HG02610 (cell line): Measurements from ENCODE around the gene TCF25.

Experiments used
- ATAC-seq: cut with Tn5 transposase; IDR thresholded peaks from one replicate; pipeline ENCODE4 v1.9.1; 2021; ENCODE audit warnings: mild to moderate bottlenecking, moderate library complexity; ENCODE audit not compliant: unreplicated experiment

TCF25 gene

GRCh38 chr16:89843409-89844350 lies 29.7 kb upstream of the TCF25 start:
- no peak for ATAC-seq

GRCh38 chr16:89844739-89845339 lies 28.6 kb upstream of the TCF25 start:
- no peak for ATAC-seq

DNA sequence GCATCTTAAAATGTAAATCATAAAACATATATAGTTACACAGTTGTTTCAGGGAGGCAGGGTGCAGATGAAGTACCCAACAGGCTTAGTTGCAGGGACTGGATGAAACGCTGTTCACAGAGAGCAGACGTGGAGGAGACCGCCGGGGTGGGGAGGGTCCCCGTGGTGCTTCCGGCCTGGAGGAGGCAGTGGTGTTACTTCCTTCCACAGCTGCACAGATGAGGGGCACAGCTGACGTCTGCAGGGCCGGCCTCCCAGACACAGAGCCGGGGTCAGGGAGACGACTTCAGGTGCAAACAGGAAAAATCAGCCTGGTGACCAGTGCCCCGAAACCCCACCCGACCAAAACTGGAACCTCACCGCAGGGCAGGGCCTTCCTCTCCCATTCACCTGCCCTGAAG lies 28.0 kb upstream of the TCF25 start:
- no peak for ATAC-seq

- ATAC-seq: no peak
Measured at GRCh38 chr16:89847051-89847939, 26.1 kb upstream of the TCF25 start.

DNA sequence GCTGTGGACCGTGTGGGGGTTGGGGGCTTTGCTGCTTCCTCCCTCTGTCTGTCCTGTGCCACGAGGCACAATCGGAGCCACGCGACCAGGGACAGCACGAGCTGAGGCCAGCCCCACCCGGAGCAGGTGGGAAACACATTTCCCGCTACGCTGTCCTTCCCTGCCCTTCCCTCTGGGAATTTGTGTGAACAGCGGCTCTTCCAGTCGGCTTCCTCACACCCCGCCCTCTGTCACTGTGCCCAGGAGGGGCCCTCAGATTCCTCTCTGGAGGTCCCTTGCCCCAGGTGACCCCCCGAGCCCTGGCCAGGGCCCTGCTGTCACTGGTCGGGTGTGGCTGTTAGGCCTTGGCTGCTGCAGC lies 25.5 kb upstream of the TCF25 start:
- ATAC-seq: no peak

DNA sequence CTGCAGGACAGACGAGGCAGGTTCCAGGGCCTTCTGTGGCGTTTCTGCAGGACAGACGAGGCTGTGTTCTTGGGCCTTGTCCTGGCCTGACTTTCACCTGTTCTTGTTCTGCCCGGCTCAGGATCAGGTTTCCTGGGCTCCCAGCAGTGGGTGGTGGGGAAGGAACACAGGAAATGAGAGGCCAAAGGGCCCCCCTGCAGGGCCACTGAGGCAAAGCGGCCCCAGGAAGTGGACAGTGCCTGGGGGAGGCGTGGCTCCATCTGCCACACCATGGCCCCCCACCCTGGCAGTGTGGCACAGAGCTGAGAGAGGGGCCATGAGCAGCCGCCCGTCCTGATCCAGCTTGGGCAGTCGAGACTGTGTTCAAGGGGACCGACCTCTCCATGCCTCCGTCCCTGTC lies 24.4 kb upstream of the TCF25 start:
- ATAC-seq: no peak

DNA sequence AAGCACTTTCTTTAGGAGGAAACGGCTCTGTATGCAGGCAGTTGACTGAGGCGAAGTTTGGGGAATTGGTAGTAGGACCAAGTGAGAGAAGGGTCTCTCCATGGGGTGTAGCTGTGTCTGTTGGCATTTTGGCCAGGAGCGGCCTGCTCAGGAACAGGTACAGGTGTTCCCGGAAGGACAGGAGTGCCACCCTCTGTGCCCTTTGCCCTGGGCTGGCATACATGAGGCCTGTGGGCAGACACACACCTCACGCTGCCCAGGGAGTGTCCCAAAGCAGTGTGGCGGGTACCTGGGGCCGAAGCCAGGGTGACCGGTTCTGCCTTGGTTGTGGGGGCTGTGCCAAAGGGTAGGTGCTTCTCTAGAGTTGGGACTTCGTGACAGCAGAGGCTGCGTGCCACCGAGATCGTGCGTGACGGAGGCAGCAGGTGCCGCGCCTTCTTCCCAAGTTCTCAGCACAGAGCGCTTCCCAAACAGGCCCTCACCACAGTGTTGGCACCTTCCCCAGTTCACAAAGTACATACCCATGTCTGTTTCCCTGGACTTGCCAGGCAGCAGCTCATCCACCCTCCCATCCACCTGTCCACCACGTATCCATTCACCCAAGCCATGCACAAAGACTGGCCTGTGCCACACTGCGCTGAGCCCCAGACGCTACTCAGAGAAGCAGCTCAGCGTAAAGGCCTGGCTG lies 19.9 kb upstream of the TCF25 start:
- no peak for ATAC-seq

DNA sequence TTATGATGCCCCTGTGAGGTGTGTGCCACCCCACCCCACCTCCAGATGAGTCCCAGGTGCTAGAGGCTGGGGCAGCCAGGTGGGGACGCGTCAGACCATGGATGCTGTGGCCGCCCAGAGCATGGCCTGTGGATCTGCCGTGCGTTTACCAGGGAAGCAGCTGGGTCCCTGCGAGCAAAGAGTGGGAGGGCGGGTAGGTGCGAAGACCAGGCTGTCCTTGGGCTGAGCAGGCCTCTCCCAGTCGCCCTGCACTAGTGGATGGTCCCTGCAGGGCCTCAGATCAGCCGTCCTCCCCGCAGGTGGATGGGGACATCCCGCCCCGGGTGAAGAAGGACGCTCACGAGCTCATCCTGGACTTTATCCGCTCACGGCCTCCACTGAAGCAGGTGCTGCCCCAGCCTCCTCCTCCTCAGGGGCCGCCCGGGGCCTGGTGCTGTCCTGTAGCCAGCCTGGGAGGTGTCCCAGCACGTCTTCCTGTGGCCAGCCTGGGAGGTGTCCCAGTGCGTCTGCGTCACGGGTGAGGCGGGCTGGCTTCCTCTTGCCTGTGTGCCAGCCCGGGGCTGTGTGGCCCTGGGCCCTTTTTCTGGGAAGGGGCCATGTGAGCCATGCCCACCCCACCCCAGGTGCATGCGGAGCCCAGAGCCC lies 18.0 kb upstream of the TCF25 start:
- ATAC-seq: no peak

DNA sequence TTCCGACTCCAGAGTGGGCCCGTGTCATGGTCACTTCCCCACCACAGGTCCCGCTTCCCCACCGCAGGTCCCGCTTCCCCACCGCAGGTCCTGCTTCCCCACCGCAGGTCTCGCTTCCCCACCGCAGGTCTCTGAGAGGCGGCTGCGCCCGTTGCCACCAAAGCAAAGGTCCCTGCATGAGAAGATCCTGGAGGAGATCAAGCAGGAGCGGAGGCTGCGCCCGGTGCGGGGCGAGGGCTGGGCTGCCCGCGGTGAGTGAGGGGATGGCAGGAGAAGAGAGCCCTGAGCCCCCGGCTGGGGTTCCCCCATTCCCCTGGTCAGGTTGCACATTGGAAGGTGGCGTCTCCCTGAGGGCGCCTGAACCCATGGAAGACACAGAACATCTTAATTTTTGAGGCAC lies 17.4 kb upstream of the TCF25 start:
- no peak for ATAC-seq

DNA sequence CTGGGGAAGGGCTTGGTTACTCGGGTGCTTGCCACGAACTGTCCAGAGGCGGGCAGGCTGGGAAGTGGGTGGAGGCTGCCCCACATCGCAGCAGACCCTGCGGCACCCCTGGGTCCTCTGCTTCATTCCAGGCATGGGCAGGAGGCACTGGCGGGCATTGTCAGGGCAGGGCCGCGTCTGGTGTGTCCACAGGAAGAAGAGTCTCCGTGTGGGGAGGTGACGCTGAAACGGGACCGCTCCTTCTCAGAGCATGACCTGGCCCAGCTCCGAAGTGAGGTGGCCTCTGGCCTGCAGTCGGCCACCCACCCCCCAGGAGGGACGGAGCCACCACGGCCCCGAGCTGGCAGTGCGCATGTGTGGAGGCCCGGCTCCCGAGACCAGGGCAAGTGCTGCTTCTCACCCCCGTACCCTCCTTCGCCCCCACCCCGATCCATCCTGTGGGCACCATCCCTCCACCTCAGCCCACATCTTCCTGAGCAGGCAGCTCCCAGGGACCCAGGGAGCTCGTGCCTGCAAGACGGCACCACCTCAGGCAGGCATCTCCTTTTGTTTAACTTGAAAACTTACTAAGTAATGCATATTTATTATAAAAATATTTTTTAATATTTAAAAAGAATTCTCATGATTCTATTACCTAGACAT lies 14.3 kb upstream of the TCF25 start:
- ATAC-seq: no peak

GRCh38 chr16:89859615-89860007 lies 13.8 kb upstream of the TCF25 start:
- ATAC-seq: no peak

GRCh38 chr16:89860747-89861304 lies 12.6 kb upstream of the TCF25 start:
- no peak for ATAC-seq

DNA sequence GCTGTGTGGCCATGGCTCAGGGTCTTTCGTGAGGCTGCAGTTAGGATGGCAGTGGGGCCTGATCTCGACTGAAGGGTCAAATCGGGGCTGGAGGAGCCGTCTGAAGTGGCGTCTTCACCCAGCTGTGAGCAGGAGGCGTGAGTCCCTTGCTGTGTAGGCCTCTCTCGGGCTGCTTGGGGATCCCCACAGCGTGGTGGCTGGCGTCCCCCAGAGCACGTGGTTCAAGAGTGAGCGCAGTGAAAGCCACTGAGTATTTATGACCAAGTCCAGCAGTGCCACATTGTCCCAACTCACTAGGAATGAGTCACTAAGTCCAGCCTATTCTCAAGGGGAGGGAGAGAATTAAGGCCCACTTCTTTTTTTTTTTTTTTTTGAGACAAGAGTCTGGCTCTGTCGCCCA lies 11.7 kb upstream of the TCF25 start:
- ATAC-seq: no peak

GRCh38 chr16:89862732-89863131 lies 10.7 kb upstream of the TCF25 start:
- ATAC-seq: no peak

DNA sequence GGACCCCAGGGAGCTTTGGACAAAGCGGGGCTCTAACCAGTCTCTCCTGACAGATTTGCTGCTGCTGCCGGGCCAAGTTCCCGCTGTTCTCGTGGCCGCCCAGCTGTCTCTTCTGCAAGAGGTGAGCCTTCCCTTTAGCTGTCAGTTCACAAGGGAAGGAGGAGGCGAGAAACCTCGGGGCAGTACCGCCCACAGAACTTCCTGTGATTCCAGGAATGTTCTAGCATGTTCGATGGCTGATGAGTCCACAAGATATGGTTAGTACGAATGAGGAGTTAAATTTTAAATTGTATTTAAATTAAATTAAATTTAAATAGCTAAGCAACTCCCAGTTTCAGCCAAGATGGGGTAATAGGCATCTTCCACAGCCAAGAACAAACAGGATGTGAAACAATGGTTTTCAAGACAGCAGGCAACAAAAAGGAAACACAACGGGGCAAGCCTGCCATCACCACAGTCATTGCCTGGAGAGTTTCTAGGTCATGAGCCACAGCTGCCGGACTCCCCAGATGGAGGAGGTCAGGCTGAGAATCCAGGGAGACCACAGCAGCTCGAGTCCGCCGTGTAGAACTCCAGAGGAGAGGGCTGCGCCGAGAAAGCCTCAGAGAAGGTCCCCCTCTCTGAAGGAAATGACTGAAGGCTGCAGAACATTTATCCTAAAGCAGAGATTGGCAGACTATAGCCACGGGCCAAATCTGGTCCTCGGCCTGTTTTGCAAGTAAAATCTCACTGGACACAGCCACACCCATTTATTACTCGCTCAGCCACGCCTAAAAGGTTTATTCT lies 9.5 kb upstream of the TCF25 start:
- ATAC-seq: no peak

- no peak for ATAC-seq
Measured at GRCh38 chr16:89864527-89864820, 8.9 kb upstream of the TCF25 start.

GRCh38 chr16:89867918-89868317 lies 5.5 kb upstream of the TCF25 start:
- no peak for ATAC-seq

DNA sequence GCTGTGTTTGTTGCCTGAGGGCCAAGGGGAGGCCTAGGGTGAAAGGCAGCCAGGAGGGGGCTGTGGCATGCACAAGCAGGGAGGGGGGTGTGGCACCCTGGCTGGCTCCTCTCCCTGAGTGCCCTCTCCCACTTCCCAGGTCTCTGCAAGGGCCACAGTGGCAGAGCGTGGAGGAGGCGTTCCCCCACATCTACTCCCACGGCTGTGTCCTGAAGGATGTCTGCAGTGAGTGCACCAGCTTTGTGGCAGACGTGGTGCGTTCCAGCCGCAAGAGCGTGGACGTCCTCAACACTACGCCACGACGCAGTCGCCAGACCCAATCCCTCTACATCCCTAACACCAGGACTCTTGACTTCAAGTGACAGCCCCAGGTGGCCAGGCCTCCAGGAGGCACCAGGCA lies 3.5 kb upstream of the TCF25 start:
- no peak for ATAC-seq

DNA sequence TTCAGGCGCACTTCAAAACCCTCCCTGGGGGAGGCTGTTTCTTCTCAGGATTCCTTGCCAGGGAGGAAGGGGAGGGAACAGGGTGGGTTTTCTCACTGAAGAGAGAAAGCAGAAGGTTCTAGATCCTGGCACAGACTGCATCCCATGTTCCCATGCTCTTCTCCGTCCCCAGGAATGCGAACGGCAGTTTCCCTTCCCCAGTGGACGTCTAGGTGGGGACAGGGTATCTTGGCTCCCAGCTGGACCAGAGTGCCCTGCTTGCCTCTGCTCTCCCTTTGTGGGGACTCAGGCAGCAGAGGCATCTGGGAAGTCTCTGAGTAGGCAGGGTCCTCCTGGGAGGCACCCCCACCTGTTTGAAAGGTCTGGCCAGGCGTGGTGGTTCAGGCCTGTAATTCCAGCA lies 3.0 kb upstream of the TCF25 start:
- ATAC-seq: no peak
